Fibroblast of lung (primary cell): ENCODE results near the gene CHMP6. TPM values are rescaled to one million over a fixed set of nuclear protein-coding genes. Genes with fewer than 3 reads are reported as not detected.

Experiments
- DNase-seq, 2 donors: peaks; one replicate each; pipeline versions ENCODE4 v3.0.0 to v3.0.0-alpha.2; 2010; ENCODE audit warnings: low read depth in 2 of 2
- H2AFZ ChIP-seq: 2 replicates; pipeline ENCODE4 v1.5.1; 2012; ENCODE audit warnings: low read length, control low read depth, inconsistent platforms
- H3K27ac ChIP-seq: 2 replicates; pipeline ENCODE4 v1.5.1; 2011; ENCODE audit warnings: low read length, control low read depth; ENCODE audit not compliant: insufficient read depth
- H3K27me3 ChIP-seq: 2 replicates; pipeline ENCODE4 v1.5.1; 2011; ENCODE audit warnings: mild to moderate bottlenecking, low read length; ENCODE audit not compliant: control insufficient read depth, insufficient read depth
- H3K36me3 ChIP-seq: 2 replicates; pipeline ENCODE4 v1.5.1; 2011; ENCODE audit warnings: low read length; ENCODE audit not compliant: control insufficient read depth, insufficient read depth
- H3K4me1 ChIP-seq: 2 replicates; pipeline ENCODE4 v1.5.1; 2011; ENCODE audit warnings: low read length; ENCODE audit not compliant: control insufficient read depth, insufficient read depth; ENCODE audit errors: extremely low read depth
- H3K4me2 ChIP-seq: 2 replicates; pipeline ENCODE4 v1.5.1; 2011; ENCODE audit warnings: low read length, control low read depth; ENCODE audit not compliant: insufficient read depth; ENCODE audit errors: extremely low read depth
- H3K4me3 ChIP-seq, 4 experiments: fragments of 200-600 bp in 1 of 4; sonication (generic) in 1 of 4; replicated peaks in 1 of 4; 2 replicates each; pipeline ENCODE4 v1.5.1; 2011 to 2016; ENCODE audit warnings: low read length in 4 of 4, low read depth in 3 of 4, mild to moderate bottlenecking in 3 of 4, control low read depth in 2 of 4, inconsistent platforms in 1 of 4, mixed read lengths in 1 of 4; ENCODE audit not compliant: insufficient read depth in 1 of 4; ENCODE audit errors: control extremely low read depth in 1 of 4
- H3K79me2 ChIP-seq: 2 replicates; pipeline ENCODE4 v1.5.1; 2012; ENCODE audit warnings: mild to moderate bottlenecking, low read length, inconsistent platforms; ENCODE audit not compliant: control insufficient read depth, insufficient read depth
- H3K9ac ChIP-seq: 2 replicates; pipeline ENCODE4 v1.5.1; 2011; ENCODE audit warnings: mild to moderate bottlenecking, low read length, control low read depth; ENCODE audit not compliant: insufficient read depth
- H3K9me3 ChIP-seq: 2 replicates; pipeline ENCODE4 v1.5.1; 2012; ENCODE audit warnings: low read depth, low read length; ENCODE audit not compliant: control insufficient read depth, insufficient read depth
- H4K20me1 ChIP-seq: 2 replicates; pipeline ENCODE4 v1.5.1; 2011; ENCODE audit warnings: low read length; ENCODE audit not compliant: control insufficient read depth, insufficient read depth; ENCODE audit errors: extremely low read depth
- EZH2 ChIP-seq: IDR thresholded peaks from 2 replicates; pipeline ENCODE4 v1.5.1; 2012; ENCODE audit warnings: low read length, control low read depth, mild to moderate bottlenecking; ENCODE audit errors: missing control alignments
- polyA plus RNA-seq, 2 donors: library from polyadenylated mRNA; depleted of rRNA in 1 of 2; stranded (reverse) in 1 of 2; unstranded in 1 of 2; fragments of >200 nt; gene quantifications; 2 replicates each; pipeline ENCODE4 v1.2.1, GENCODE V29; 2011 to 2012; ENCODE audit warnings: missing spikeins in 1 of 2
- total RNA-seq: library from RNA; depleted of rRNA; stranded (reverse); fragments of >200 nt; gene quantifications from 2 replicates; pipeline ENCODE4 v1.2.1, GENCODE V29; 2014
- TF ChIP-seq, protein P1 (sequence below), 2 donors: IDR thresholded peaks in 1 of 2; conservative IDR thresholded peaks in 1 of 2; 1 replicate in 1 of 2; 2 replicates in 1 of 2; pipeline ENCODE4 v1.5.1; 2011 to 2012; ENCODE audit warnings: low read length in 2 of 2, control low read depth in 1 of 2, inconsistent platforms in 1 of 2, low read depth in 1 of 2, mild to moderate bottlenecking in 1 of 2

CHMP6 gene
- total and polyA plus RNA-seq, 2 donors (not counting 1 experiment from before 2014, with no cell fraction given), result 11.2 to 30.1 TPM

DNA sequence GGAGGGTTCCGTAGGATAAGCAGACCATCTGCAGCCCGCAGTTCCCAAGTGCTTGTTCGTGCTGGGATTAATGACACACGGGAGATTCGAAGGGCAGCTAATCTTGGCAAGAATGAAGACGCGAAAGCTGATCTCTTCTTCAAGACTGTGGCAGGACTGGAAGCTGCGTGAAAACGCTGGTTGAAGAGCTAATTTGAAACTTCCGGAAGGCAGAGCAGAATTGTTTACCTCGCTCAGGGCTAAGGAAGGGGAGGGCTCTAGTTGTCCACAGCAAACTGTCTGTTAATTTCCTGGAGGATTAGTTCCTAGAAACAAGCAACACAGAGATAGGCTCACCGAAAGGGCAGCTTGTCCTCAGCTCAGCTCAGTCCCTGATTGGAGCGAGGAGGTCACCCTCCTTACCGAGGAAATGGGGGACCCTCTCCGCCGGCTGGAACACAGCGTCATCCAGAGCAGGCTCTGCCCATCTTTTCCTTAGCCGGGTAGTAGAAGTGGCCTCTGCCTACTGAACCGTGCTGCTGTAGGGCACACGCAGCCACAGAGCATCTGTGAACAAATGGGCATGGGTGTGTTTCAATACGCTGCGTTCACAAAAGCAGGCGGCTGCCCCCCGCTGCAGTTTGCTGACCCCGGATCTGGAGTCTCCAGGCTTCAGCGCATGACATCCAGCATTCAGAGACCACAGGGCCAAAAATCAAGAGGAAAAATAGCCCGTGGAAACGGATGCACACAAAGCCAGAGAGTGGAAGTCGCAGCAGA is 26.6 kb downstream of the CHMP6 start:
- Histone ChIP-seq H3K4me3 (peak overlapping the region; percentile 28 to 41 (median 39)), H3K27me3 (no peaks in the 10 kb centered on the region), H3K4me2 (peak overlapping the region; percentile 93), H3K27ac (peak overlapping the region; percentile 53), H3K9ac (peak overlapping the region; percentile 8), H2AFZ (peak overlapping the region; percentile 81), H3K79me2 (no peaks in the 10 kb centered on the region), H4K20me1 (no peaks in the 10 kb centered on the region), H3K36me3 (no peaks in the 10 kb centered on the region), H3K9me3 (no peaks in the 10 kb centered on the region), H3K4me1 (peaks cover 7% of the 10 kb centered on the region)
- TF ChIP-seq, protein P1, sequence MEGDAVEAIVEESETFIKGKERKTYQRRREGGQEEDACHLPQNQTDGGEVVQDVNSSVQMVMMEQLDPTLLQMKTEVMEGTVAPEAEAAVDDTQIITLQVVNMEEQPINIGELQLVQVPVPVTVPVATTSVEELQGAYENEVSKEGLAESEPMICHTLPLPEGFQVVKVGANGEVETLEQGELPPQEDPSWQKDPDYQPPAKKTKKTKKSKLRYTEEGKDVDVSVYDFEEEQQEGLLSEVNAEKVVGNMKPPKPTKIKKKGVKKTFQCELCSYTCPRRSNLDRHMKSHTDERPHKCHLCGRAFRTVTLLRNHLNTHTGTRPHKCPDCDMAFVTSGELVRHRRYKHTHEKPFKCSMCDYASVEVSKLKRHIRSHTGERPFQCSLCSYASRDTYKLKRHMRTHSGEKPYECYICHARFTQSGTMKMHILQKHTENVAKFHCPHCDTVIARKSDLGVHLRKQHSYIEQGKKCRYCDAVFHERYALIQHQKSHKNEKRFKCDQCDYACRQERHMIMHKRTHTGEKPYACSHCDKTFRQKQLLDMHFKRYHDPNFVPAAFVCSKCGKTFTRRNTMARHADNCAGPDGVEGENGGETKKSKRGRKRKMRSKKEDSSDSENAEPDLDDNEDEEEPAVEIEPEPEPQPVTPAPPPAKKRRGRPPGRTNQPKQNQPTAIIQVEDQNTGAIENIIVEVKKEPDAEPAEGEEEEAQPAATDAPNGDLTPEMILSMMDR (conservative IDR thresholded peaks at IDR 0.05 in 1 of 2, IDR thresholded peaks at IDR 0.05 in 1 of 2; ENCODE audit: low read depth in 1 of 2, low read length in 2 of 2), result no peak
- TF ChIP-seq EZH2, result no peak
- DNase-seq, result peak; percentile 49 to 59

DNA sequence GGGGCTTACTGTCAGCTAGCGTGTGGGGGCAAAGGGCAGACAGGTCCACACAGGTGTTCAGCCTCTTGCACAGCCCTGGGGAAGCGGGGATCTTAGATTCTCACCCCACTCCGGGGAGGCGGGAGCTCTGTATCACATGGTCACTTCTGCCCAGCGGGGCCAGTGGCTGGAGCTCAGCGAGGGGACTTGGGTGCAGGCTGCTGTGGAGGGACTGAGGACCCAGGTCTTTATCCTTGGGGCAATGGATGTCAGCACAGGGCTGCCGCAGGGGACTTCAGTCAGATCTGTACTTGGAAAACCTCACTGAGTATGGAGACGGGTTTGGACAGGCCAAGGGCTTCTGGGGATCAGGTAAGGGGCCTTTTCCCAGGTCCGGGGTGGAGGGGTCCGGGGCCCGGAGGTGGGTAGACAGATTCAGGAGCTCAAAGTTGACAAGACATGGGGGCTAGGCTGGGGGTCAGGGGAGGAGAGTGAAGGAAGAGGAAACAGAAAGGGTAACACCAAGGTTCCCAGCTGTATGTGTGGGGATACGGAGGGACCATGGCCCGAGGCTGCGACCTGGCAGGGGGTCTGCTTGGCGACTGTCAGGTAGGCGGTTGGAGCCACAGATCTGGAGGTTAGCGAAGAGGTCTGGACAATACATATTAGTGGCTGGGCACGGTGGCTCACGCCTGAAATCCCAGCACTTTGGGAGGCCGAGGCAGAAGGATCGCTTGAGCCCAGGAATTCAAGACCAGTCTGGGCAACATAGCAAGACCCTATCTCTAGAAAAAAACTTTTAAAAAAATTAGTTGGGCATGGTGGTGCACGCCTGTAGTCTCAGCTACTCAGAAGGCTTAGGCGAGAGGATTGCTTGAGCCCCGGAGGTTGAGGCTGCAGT is 28.2 kb downstream of the CHMP6 start:
- H3K79me2 ChIP-seq, result no peaks in the 10 kb centered on the region
- H3K4me2 ChIP-seq, result no peak overlapping the region
- no peaks in the 10 kb centered on the region for H3K27me3 ChIP-seq
- no peak overlapping the region for H3K27ac ChIP-seq
- peaks cover 7% of the 10 kb centered on the region for H3K4me1 ChIP-seq
- no peak overlapping the region for H3K4me3 ChIP-seq
- no peak for DNase-seq
- H2AFZ ChIP-seq, result no peak overlapping the region
- no peak overlapping the region for H3K9ac ChIP-seq
- H3K9me3 ChIP-seq, result no peaks in the 10 kb centered on the region
- no peaks in the 10 kb centered on the region for H3K36me3 ChIP-seq
- no peak for TF ChIP-seq EZH2
- TF ChIP-seq, protein P1 (conservative IDR thresholded peaks at IDR 0.05 in 1 of 2, IDR thresholded peaks at IDR 0.05 in 1 of 2; ENCODE audit: low read depth in 1 of 2, low read length in 2 of 2), result no peak
- no peaks in the 10 kb centered on the region for H4K20me1 ChIP-seq

DNA sequence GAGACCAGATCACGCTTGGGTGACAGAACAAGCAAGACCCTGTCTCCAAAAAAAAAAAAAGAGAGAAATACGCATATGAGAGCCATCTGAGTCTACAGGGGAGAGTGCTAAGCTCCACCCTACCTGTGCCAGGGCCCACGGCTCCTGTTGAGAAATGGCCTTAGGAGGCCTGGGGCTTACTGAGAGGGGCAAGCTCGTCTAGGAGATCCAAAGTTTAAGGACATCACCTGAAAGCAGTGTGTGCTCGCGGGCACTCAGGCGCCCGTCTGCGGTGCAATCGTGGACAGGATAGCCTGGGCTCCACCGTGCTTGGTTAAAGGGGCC is 28.8 kb downstream of the CHMP6 start:
- no peak overlapping the region for H2AFZ ChIP-seq
- H4K20me1 ChIP-seq, result no peaks in the 10 kb centered on the region
- no peaks in the 10 kb centered on the region for H3K9me3 ChIP-seq
- peaks cover 7% of the 10 kb centered on the region for H3K4me1 ChIP-seq
- H3K36me3 ChIP-seq, result no peaks in the 10 kb centered on the region
- no peak overlapping the region for H3K27ac ChIP-seq
- no peak for DNase-seq
- no peak overlapping the region for H3K4me3 ChIP-seq
- TF ChIP-seq, protein P1 (conservative IDR thresholded peaks at IDR 0.05 in 1 of 2, IDR thresholded peaks at IDR 0.05 in 1 of 2; ENCODE audit: low read depth in 1 of 2, low read length in 2 of 2), result no peak
- no peak for TF ChIP-seq EZH2
- H3K79me2 ChIP-seq, result no peaks in the 10 kb centered on the region
- no peak overlapping the region for H3K9ac ChIP-seq
- peaks cover 5% of the 10 kb centered on the region for H3K27me3 ChIP-seq
- H3K4me2 ChIP-seq, result no peak overlapping the region
